ENCODE results near the gene LHX6.

LHX6 gene

DNA sequence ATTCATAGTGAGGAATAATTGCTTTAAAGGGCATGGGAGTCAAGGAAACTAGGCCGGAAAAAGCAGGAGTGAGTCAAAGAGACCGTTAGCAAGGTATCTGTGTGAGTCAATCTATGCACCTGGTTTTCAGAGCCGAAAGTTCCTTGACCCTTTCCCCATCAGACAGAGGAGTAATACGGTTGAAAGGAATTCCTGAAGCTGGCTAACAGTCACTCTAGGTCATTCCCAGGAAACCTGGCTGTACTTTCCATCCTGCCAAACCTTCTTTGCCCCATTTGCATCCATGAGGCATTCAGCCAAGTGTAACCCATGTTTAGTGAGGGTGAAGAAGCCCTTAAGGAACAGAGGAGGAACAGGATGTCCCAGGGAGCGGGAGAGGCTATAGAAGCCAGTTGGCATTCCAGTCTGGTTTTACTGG lies 19.7 kb upstream of the LHX6 start:
- TF ChIP-seq CEBPB (IDR thresholded peaks at IDR 0.05) (no peak), EP300 (IDR thresholded peaks at IDR 0.05; ENCODE audit: borderline replicate concordance) (no peak), FOXM1 (IDR thresholded peaks at IDR 0.05; ENCODE audit: borderline replicate concordance, low read depth) (no peak), EGR1 (IDR thresholded peaks at IDR 0.05) (no peak), YY1 (IDR thresholded peaks at IDR 0.05; ENCODE audit: low read depth) (no peak), RAD21 (IDR thresholded peaks at IDR 0.05; ENCODE audit: low read depth) (no peak), TEAD4 (IDR thresholded peaks at IDR 0.05) (no peak), TCF12 (IDR thresholded peaks at IDR 0.05; ENCODE audit: low read depth) (no peak), ZBTB7A (IDR thresholded peaks at IDR 0.05; ENCODE audit: low read depth) (no peak)
- TF ChIP-seq, protein P1, sequence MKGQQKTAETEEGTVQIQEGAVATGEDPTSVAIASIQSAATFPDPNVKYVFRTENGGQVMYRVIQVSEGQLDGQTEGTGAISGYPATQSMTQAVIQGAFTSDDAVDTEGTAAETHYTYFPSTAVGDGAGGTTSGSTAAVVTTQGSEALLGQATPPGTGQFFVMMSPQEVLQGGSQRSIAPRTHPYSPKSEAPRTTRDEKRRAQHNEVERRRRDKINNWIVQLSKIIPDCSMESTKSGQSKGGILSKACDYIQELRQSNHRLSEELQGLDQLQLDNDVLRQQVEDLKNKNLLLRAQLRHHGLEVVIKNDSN (IDR thresholded peaks at IDR 0.05): no peak
- TF ChIP-seq, protein P2, sequence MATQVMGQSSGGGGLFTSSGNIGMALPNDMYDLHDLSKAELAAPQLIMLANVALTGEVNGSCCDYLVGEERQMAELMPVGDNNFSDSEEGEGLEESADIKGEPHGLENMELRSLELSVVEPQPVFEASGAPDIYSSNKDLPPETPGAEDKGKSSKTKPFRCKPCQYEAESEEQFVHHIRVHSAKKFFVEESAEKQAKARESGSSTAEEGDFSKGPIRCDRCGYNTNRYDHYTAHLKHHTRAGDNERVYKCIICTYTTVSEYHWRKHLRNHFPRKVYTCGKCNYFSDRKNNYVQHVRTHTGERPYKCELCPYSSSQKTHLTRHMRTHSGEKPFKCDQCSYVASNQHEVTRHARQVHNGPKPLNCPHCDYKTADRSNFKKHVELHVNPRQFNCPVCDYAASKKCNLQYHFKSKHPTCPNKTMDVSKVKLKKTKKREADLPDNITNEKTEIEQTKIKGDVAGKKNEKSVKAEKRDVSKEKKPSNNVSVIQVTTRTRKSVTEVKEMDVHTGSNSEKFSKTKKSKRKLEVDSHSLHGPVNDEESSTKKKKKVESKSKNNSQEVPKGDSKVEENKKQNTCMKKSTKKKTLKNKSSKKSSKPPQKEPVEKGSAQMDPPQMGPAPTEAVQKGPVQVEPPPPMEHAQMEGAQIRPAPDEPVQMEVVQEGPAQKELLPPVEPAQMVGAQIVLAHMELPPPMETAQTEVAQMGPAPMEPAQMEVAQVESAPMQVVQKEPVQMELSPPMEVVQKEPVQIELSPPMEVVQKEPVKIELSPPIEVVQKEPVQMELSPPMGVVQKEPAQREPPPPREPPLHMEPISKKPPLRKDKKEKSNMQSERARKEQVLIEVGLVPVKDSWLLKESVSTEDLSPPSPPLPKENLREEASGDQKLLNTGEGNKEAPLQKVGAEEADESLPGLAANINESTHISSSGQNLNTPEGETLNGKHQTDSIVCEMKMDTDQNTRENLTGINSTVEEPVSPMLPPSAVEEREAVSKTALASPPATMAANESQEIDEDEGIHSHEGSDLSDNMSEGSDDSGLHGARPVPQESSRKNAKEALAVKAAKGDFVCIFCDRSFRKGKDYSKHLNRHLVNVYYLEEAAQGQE (IDR thresholded peaks at IDR 0.05; ENCODE audit: low read depth): no peak
- TF ChIP-seq, protein P3, sequence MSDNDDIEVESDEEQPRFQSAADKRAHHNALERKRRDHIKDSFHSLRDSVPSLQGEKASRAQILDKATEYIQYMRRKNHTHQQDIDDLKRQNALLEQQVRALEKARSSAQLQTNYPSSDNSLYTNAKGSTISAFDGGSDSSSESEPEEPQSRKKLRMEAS (IDR thresholded peaks at IDR 0.05): no peak

DNA sequence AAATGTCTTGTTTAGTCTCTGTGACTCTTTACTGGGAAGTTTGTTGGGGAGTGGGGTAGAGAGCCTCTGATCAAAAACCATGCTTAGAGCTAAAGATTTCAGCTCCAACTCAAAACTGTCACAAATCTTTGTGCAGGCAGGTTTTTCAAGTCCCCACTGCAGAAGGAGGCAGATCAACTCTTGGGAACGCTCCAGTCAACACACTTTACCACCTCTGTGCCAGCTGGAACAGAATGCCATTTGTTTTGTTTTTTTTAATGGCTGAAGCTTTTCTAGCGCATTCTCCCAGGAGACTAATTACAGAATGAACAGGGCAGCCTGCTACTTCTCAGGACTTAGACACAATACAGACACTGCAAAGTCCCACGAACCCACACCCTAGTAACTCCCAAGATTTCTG lies 17.9 kb upstream of the LHX6 start:
- TF ChIP-seq CEBPB (IDR thresholded peaks at IDR 0.05) (no peak), YY1 (IDR thresholded peaks at IDR 0.05; ENCODE audit: low read depth) (no peak), CREB1 (IDR thresholded peaks at IDR 0.05; ENCODE audit: low read depth) (no peak), ZBTB7A (IDR thresholded peaks at IDR 0.05; ENCODE audit: low read depth) (no peak)
- TF ChIP-seq, protein P3 (IDR thresholded peaks at IDR 0.05): no peak

DNA sequence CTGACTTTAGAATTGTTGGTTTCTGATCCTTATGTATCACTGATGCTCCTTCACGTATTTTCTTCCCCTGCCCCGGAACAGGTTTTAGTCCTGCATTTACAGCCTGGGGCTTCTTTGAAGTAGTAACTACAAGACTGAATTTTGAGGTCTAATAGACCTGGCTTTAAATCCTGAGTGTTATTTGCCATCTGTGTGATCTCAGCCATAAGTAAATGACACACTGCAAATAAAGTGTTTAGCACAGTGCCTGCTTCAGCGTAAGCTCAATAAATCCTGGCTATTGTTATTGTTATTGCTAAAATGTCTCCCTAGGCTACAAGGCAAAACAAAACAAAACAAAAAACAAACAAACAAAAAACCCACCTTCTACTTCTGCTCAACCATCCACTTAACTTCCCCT lies 15.6 kb upstream of the LHX6 start:
- TF ChIP-seq YY1 (IDR thresholded peaks at IDR 0.05; ENCODE audit: low read depth) (no peak), EGR1 (IDR thresholded peaks at IDR 0.05) (no peak), TEAD4 (IDR thresholded peaks at IDR 0.05) (no peak), FOXM1 (IDR thresholded peaks at IDR 0.05; ENCODE audit: borderline replicate concordance, low read depth) (no peak), RAD21 (IDR thresholded peaks at IDR 0.05; ENCODE audit: low read depth) (no peak), CREB1 (IDR thresholded peaks at IDR 0.05; ENCODE audit: low read depth) (no peak), TAF1 (IDR thresholded peaks at IDR 0.05; ENCODE audit: low read depth) (no peak), TCF12 (IDR thresholded peaks at IDR 0.05; ENCODE audit: low read depth) (no peak), ZBTB7A (IDR thresholded peaks at IDR 0.05; ENCODE audit: low read depth) (no peak), EP300 (IDR thresholded peaks at IDR 0.05; ENCODE audit: borderline replicate concordance) (no peak), CEBPB (IDR thresholded peaks at IDR 0.05) (no peak), NFIC (IDR thresholded peaks at IDR 0.05) (no peak)
- TF ChIP-seq, protein P2 (IDR thresholded peaks at IDR 0.05; ENCODE audit: low read depth): no peak
- TF ChIP-seq, protein P3 (IDR thresholded peaks at IDR 0.05): no peak
- TF ChIP-seq, protein P1 (IDR thresholded peaks at IDR 0.05): no peak

DNA sequence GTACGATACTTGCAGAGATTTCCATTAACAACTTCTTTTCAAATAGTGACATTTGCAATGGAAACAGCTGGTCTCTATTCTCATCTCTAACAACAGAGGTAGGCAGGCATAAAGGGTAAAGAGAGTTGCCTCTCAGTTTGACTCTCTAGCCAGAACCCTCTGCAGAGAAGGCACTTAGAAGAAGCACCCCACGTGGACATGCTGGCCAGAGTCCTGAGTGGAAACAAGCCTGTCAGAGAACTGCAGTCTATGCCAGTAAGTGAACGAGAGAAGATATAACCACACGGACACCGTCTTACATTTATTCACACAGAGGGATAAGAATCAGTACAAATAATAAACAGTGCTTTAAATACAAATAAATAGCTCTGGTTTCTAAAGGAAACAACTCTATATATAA lies 11.0 kb upstream of the LHX6 start:
- no peak for TF ChIP-seq NFIC (IDR thresholded peaks at IDR 0.05)
- no peak for TF ChIP-seq EGR1 (IDR thresholded peaks at IDR 0.05)
- TF ChIP-seq TCF12 (IDR thresholded peaks at IDR 0.05; ENCODE audit: low read depth): no peak
- TF ChIP-seq FOXM1 (IDR thresholded peaks at IDR 0.05; ENCODE audit: borderline replicate concordance, low read depth): no peak

DNA sequence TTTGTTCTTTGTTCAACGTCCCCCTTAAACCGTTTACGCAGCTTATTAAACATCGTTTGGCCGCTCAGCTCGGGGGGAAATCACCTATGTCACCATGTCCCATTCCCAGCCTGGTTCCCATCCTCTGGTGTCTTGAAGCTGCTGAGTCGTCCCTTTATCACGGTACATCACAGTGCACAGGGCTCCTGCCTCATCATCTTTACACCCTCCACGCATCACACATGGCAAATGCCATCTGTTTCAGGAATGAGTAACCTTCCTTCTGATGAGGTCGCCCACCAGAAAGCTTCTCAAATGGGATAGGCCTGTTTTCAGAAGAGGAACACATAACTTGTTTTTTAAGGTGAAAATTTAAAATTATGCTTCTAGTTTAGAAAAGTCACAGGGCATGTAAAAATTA lies 7.9 kb upstream of the LHX6 start:
- TF ChIP-seq FOXM1 (IDR thresholded peaks at IDR 0.05; ENCODE audit: borderline replicate concordance, low read depth) (no peak), CEBPB (IDR thresholded peaks at IDR 0.05) (no peak), TAF1 (IDR thresholded peaks at IDR 0.05; ENCODE audit: low read depth) (no peak), ZBTB7A (IDR thresholded peaks at IDR 0.05; ENCODE audit: low read depth) (no peak), TCF12 (IDR thresholded peaks at IDR 0.05; ENCODE audit: low read depth) (no peak)
- TF ChIP-seq, protein P1 (IDR thresholded peaks at IDR 0.05): no peak
- TF ChIP-seq, protein P3 (IDR thresholded peaks at IDR 0.05): no peak

Measured in Ishikawa (cell line).